Endothelial cell of umbilical vein (primary cell): ENCODE measurements around the gene RACGAP1.

ENCODE experiments used
- FOS ChIP-seq: IDR thresholded peaks from 2 replicates; pipeline ENCODE4 v1.6.1; 2011; ENCODE audit warnings: mild to moderate bottlenecking, low read length, moderate library complexity, borderline replicate concordance; ENCODE audit not compliant: insufficient read depth
- TF ChIP-seq, protein P1 (sequence below), 2 donors: IDR thresholded peaks; 1 replicate in 1 of 2; 2 replicates in 1 of 2; pipeline ENCODE4 v1.5.1; 2011; ENCODE audit warnings: low read length in 2 of 2, mild to moderate bottlenecking in 2 of 2, moderate library complexity in 2 of 2, control low read depth in 1 of 2, inconsistent platforms in 1 of 2, low read depth in 1 of 2; ENCODE audit not compliant: insufficient read depth in 1 of 2; ENCODE audit errors: extremely low read depth in 1 of 2

DNA sequence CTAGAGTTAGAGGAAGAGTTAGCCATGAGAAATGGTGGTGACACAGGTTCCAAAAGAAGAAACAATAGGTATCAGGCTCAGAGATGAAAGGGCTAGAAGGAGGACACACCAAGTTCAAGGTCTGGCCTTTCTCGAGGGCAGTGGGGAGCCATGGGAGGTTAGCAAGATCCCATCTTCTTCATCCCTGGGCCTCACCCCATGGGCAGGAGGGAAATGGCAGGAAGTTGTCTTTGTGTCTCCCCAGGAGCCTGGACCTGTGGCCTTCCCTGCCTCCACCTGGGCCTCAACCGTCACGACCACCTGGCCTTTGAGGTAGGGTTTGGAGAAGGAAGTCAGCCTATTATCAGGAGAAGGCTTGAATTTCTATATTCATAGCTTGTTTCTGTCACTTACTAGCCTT is 80.6 kb downstream of the RACGAP1 start:
- no peak for TF ChIP-seq FOS
- TF ChIP-seq, protein P1, sequence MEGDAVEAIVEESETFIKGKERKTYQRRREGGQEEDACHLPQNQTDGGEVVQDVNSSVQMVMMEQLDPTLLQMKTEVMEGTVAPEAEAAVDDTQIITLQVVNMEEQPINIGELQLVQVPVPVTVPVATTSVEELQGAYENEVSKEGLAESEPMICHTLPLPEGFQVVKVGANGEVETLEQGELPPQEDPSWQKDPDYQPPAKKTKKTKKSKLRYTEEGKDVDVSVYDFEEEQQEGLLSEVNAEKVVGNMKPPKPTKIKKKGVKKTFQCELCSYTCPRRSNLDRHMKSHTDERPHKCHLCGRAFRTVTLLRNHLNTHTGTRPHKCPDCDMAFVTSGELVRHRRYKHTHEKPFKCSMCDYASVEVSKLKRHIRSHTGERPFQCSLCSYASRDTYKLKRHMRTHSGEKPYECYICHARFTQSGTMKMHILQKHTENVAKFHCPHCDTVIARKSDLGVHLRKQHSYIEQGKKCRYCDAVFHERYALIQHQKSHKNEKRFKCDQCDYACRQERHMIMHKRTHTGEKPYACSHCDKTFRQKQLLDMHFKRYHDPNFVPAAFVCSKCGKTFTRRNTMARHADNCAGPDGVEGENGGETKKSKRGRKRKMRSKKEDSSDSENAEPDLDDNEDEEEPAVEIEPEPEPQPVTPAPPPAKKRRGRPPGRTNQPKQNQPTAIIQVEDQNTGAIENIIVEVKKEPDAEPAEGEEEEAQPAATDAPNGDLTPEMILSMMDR (IDR thresholded peaks at IDR 0.05; ENCODE audit: extremely low read depth in 1 of 2, insufficient read depth in 1 of 2, low read depth in 1 of 2, low read length in 2 of 2), result no peak
